HCT116 (cell line): Measurements from ENCODE around the gene RABGGTA. TPM values are rescaled to one million over a fixed set of nuclear protein-coding genes. Genes with fewer than 3 reads are reported as not detected.

ENCODE experiments used
- ATAC-seq: fragments of 200-7000 bp; cut with Tn5 transposase; 2 replicates; pipeline ENCODE4 v1.9.1; 2020; ENCODE audit warnings: mild to moderate bottlenecking, moderate library complexity
- BruUV-seq: library from RNA; stranded (reverse); fragments of 400-500 nt; replicated peaks from 2 replicates; lab custom pipeline; 2021; lab: Mats Ljungman, UMichigan
- CTCF ChIA-PET: fragments of 300-600 bp; sonication (Branson Sonifier 250); formaldehyde crosslinking; loops from one replicate; lab custom pipeline; 2021; ENCODE audit warnings: antibody characterized with exemption; lab: Charles Lee
- POLR2A ChIA-PET: fragments of 300-600, 350-600 bp; sonication (Branson Sonifier 250); formaldehyde crosslinking; loops from one replicate; lab custom pipeline; 2021; ENCODE audit warnings: antibody characterized with exemption; lab: Charles Lee
- RAD21 ChIA-PET, 2 experiments: fragments of 300-600 bp; sonication (Branson Sonifier 250); formaldehyde crosslinking; loops; one replicate each; lab custom pipeline; 2023; ENCODE audit warnings: low total read pairs in 2 of 2; ENCODE audit not compliant: uncharacterized antibody in 2 of 2, unreplicated experiment in 2 of 2, low non-redundant PET in 1 of 2; lab: Charles Lee
- DNase-seq: peaks from one replicate; pipeline ENCODE4 v3.0.0-alpha.2; 2010; ENCODE audit warnings: low read depth, low spot score
- H2AFZ ChIP-seq: fragments of 200-600 bp; shearing (Covaris generic), sonication (generic); 2 replicates; pipeline ENCODE4 v1.6.1; 2017; ENCODE audit warnings: low read depth, mixed run types, mixed read lengths, antibody characterized with exemption, low read length; ENCODE audit not compliant: poor library complexity, severe bottlenecking
- H3K27ac ChIP-seq: 2 replicates; pipeline ENCODE4 v1.5.1; 2012; ENCODE audit warnings: low read depth, low read length
- H3K27me3 ChIP-seq: fragments of 200-600 bp; sonication (generic); 2 replicates; pipeline ENCODE4 v1.6.1; 2016; ENCODE audit warnings: mixed run types, low read length, mixed read lengths; ENCODE audit not compliant: insufficient read depth
- H3K36me3 ChIP-seq, 2 experiments: fragments of 200-500 bp in 1 of 2; fragments of 200-600 bp in 1 of 2; sonication (Bioruptor generic) in 1 of 2; sonication (generic) in 1 of 2; 2 replicates each; pipeline versions ENCODE4 v1.5.1 to v1.6.1; 2014 to 2016; ENCODE audit warnings: low read length in 2 of 2, inconsistent platforms in 1 of 2, mixed read lengths in 1 of 2, mixed run types in 1 of 2; ENCODE audit not compliant: insufficient read depth in 2 of 2, control insufficient read depth in 1 of 2
- H3K4me1 ChIP-seq, 2 experiments: fragments of 200-600 bp in 1 of 2; sonication (generic) in 1 of 2; 2 replicates each; pipeline versions ENCODE4 v1.5.1 to v1.6.1; 2012 to 2017; ENCODE audit warnings: low read length in 2 of 2, inconsistent platforms in 1 of 2, mild to moderate bottlenecking in 1 of 2, mixed read lengths in 1 of 2, mixed run types in 1 of 2, moderate library complexity in 1 of 2; ENCODE audit not compliant: insufficient read depth in 2 of 2, control insufficient read depth in 1 of 2
- H3K4me2 ChIP-seq: fragments of 200-600 bp; sonication (generic); 2 replicates; pipeline ENCODE4 v1.6.1; 2017; ENCODE audit warnings: mixed run types, low read length, mixed read lengths
- H3K4me3 ChIP-seq, 2 experiments: fragments of 200-600 bp in 1 of 2; sonication (generic) in 1 of 2; replicated peaks in 1 of 2; 2 replicates each; pipeline ENCODE4 v1.5.1; 2011 to 2016; ENCODE audit warnings: low read length in 2 of 2, control low read depth in 1 of 2, low read depth in 1 of 2, mild to moderate bottlenecking in 1 of 2, mixed read lengths in 1 of 2, mixed run types in 1 of 2
- H3K79me2 ChIP-seq: fragments of 200-600 bp; sonication (generic); 2 replicates; pipeline ENCODE4 v1.6.1; 2017; ENCODE audit warnings: mild to moderate bottlenecking, mixed run types, low read length, moderate library complexity, mixed read lengths; ENCODE audit not compliant: insufficient read depth
- H3K9ac ChIP-seq: fragments of 200-600 bp; sonication (generic); 2 replicates; pipeline ENCODE4 v1.6.1; 2016; ENCODE audit warnings: low read length, mixed read lengths
- H3K9me2 ChIP-seq: fragments of 200-600 bp; sonication (generic), shearing (Covaris generic); 2 replicates; pipeline ENCODE4 v1.6.1; 2017; ENCODE audit warnings: mixed run types, mild to moderate bottlenecking, moderate library complexity; ENCODE audit not compliant: insufficient read depth
- H3K9me3 ChIP-seq, 2 experiments: fragments of 200-500 bp in 1 of 2; fragments of 200-600 bp in 1 of 2; sonication (Bioruptor generic) in 1 of 2; sonication (generic) in 1 of 2; 2 replicates each; pipeline ENCODE4 v1.6.1; 2014 to 2017; ENCODE audit warnings: low read length in 2 of 2, mixed read lengths in 2 of 2, inconsistent platforms in 1 of 2, low read depth in 1 of 2, mild to moderate bottlenecking in 1 of 2, mixed run types in 1 of 2, moderate library complexity in 1 of 2; ENCODE audit not compliant: control insufficient read depth in 1 of 2, insufficient read depth in 1 of 2
- H4K20me1 ChIP-seq: fragments of 200-600 bp; sonication (generic), shearing (Covaris generic); 2 replicates; pipeline ENCODE4 v1.6.1; 2017; ENCODE audit warnings: mixed run types, mild to moderate bottlenecking, moderate library complexity; ENCODE audit not compliant: insufficient read depth
- ATF3 ChIP-seq: IDR thresholded peaks from 2 replicates; pipeline ENCODE4 v1.6.1; 2012
- JUND ChIP-seq: IDR thresholded peaks from 2 replicates; pipeline ENCODE4 v1.6.1; 2012
- POLR2A ChIP-seq: IDR thresholded peaks from 2 replicates; pipeline ENCODE4 v1.7.0; 2011; ENCODE audit warnings: borderline replicate concordance; ENCODE audit not compliant: insufficient read depth, insufficient read length; ENCODE audit errors: extremely low read depth
- SP1 ChIP-seq: IDR thresholded peaks from 2 replicates; pipeline ENCODE4 v1.6.1; 2012; ENCODE audit warnings: low read depth
- SRF ChIP-seq: IDR thresholded peaks from 2 replicates; pipeline ENCODE4 v1.6.1; 2012; ENCODE audit warnings: low read depth
- YY1 ChIP-seq: IDR thresholded peaks from 2 replicates; pipeline ENCODE4 v1.6.1; 2011; ENCODE audit warnings: low read length, low read depth, moderate library complexity, mild to moderate bottlenecking; ENCODE audit not compliant: insufficient replicate concordance; ENCODE audit errors: extremely low read depth
- ZBTB33 ChIP-seq: IDR thresholded peaks from 2 replicates; pipeline ENCODE4 v1.6.1; 2011; ENCODE audit warnings: mild to moderate bottlenecking, low read length, moderate library complexity; ENCODE audit not compliant: insufficient replicate concordance; ENCODE audit errors: extremely low read depth
- ZFX ChIP-seq: fragments of 450-650 bp; IDR thresholded peaks from 2 replicates; pipeline ENCODE4 v1.6.1; 2017
- intact Hi-C: fragments of 100-400 bp; cut with micrococcal nuclease; formaldehyde crosslinking; loops from 2 replicates; pipeline ENCODE4 v1.10.0; 2022
- total RNA-seq: library from RNA; stranded (reverse); gene quantifications from one replicate; pipeline ENCODE4 v1.2.1, GENCODE V29; 2021; ENCODE audit not compliant: unreplicated experiment

The RABGGTA gene
- total RNA-seq, 1 experiment from 2014 or later: 40.8 TPM

GRCh38 chr14:24256960-24257359 is 14.4 kb downstream of the RABGGTA start:
- Histone ChIP-seq H3K36me3 (no peaks in the 10 kb centered on the region; a peak in 1 of 4 replicates), H3K9ac (no peak overlapping the region), H3K4me3 (no peak overlapping the region), H3K79me2 (no peaks in the 10 kb centered on the region), H3K9me3 (no peaks in the 10 kb centered on the region), H3K4me2 (no peak overlapping the region), H3K27me3 (no peaks in the 10 kb centered on the region), H3K4me1 (peaks cover 10 to 15% of the 10 kb centered on the region in 2 experiments), H3K27ac (no peak overlapping the region), H4K20me1 (no peaks in the 10 kb centered on the region), H2AFZ (no peak overlapping the region), H3K9me2 (no peaks in the 10 kb centered on the region)
- DNase-seq (no peak), ATAC-seq (no peak)
- CTCF ChIA-PET: no interaction called here
- TF ChIP-seq JUND (no peak), POLR2A (no peak), ZBTB33 (no peak), ZFX (no peak), SRF (no peak), SP1 (no peak)
- intact Hi-C loops: no loop called here
- POLR2A ChIA-PET: no interaction called here
- RAD21 ChIA-PET: no interaction called here
- BruUV-seq: no TSS peak

GRCh38 chr14:24255931-24256711 is 15.3 kb downstream of the RABGGTA start:
- Histone ChIP-seq H3K27me3 (no peaks in the 10 kb centered on the region), H3K9ac (no peak overlapping the region), H3K79me2 (no peaks in the 10 kb centered on the region), H3K27ac (no peak overlapping the region), H3K4me1 (peaks cover 10 to 19% of the 10 kb centered on the region in 2 experiments), H3K9me3 (no peaks in the 10 kb centered on the region), H3K36me3 (no peaks in the 10 kb centered on the region; a peak in 1 of 4 replicates), H3K4me2 (no peak overlapping the region), H2AFZ (no peak overlapping the region), H3K9me2 (no peaks in the 10 kb centered on the region), H3K4me3 (no peak overlapping the region), H4K20me1 (no peaks in the 10 kb centered on the region)
- DNase-seq (no peak), ATAC-seq (no peak)
- ChIA-PET CTCF (no interaction called here), POLR2A (no interaction called here), RAD21 (no interaction called here)
- TF ChIP-seq ATF3: no peak
- no peak for TF ChIP-seq ZFX
- TF ChIP-seq SP1: no peak
- no peak for TF ChIP-seq SRF
- TF ChIP-seq YY1: no peak
- intact Hi-C loops: no loop called here
- BruUV-seq: no TSS peak
